HT1080 (cell line): ENCODE results near the gene ANKS1A. TPM values are rescaled to one million over a fixed set of nuclear protein-coding genes. Genes with fewer than 3 reads are reported as not detected.

Source experiments
- DNase-seq: peaks from one replicate; pipeline ENCODE4 v3.0.0-alpha.2; 2015; ENCODE audit warnings: low read depth
- total RNA-seq: library from RNA; depleted of rRNA; stranded (reverse); fragments of >200 nt; shearing (Covaris generic); gene quantifications from 2 replicates; pipeline ENCODE4 v1.2.3, GENCODE V29; 2014

The ANKS1A gene
- total RNA-seq, 1 experiment from 2014 or later, result 7.3 TPM

GRCh38 chr6:35053701-35054100 is 164.6 kb downstream of the ANKS1A start:
- no peak for DNase-seq

- no peak for DNase-seq
These were observed 165.2 kb downstream of the ANKS1A start for GRCh38 chr6:35054106-35054742.

- DNase-seq, result no peak
These were observed 165.7 kb downstream of the ANKS1A start for GRCh38 chr6:35054743-35055130.

GRCh38 chr6:35055891-35056290 is 166.8 kb downstream of the ANKS1A start:
- no peak for DNase-seq

GRCh38 chr6:35056952-35057351 is 167.9 kb downstream of the ANKS1A start:
- DNase-seq, result no peak

- DNase-seq, result no peak
These were observed 168.6 kb downstream of the ANKS1A start for GRCh38 chr6:35057449-35058357.

- no peak for DNase-seq
These were observed 169.3 kb downstream of the ANKS1A start for GRCh38 chr6:35058358-35058675.

- no peak for DNase-seq
These were observed 169.9 kb downstream of the ANKS1A start for GRCh38 chr6:35058865-35059522.

- no peak for DNase-seq
These were observed 170.7 kb downstream of the ANKS1A start for GRCh38 chr6:35059596-35060345.

GRCh38 chr6:35061102-35061615 is 172.1 kb downstream of the ANKS1A start:
- DNase-seq, result no peak

GRCh38 chr6:35061651-35062410 is 172.8 kb downstream of the ANKS1A start:
- no peak for DNase-seq

GRCh38 chr6:35062676-35063574 is 173.9 kb downstream of the ANKS1A start:
- no peak for DNase-seq

GRCh38 chr6:35063701-35064280 is 174.7 kb downstream of the ANKS1A start:
- DNase-seq, result no peak

GRCh38 chr6:35064290-35064689 is 175.2 kb downstream of the ANKS1A start:
- no peak for DNase-seq

- DNase-seq, result no peak
These were observed 175.8 kb downstream of the ANKS1A start for GRCh38 chr6:35064757-35065440.

GRCh38 chr6:35065441-35065800 is 176.4 kb downstream of the ANKS1A start:
- DNase-seq, result no peak

- no peak for DNase-seq
These were observed 176.8 kb downstream of the ANKS1A start for GRCh38 chr6:35065870-35066269.

- DNase-seq, result no peak
These were observed 178.2 kb downstream of the ANKS1A start for GRCh38 chr6:35067234-35067633.

- DNase-seq, result no peak
These were observed 179.2 kb downstream of the ANKS1A start for GRCh38 chr6:35068206-35068605.
